Measurements from ENCODE around the gene C1QA.

The C1QA gene

GRCh38 chr1:22687191-22687590, 50.8 kb downstream of the C1QA start:
- Histone ChIP-seq H3K9me3 (ENCODE audit: control insufficient read depth, insufficient read depth, low read depth, low read length) (no peaks in the 10 kb centered on the region), H3K4me3 (ENCODE audit: low read depth, low read length) (no peak overlapping the region), H3K27ac (ENCODE audit: extremely low read depth, low read depth, low read length) (no peak overlapping the region), H3K4me1 (ENCODE audit: control insufficient read depth, insufficient read depth, low read length) (no peaks in the 10 kb centered on the region), H3K36me3 (ENCODE audit: control insufficient read depth in 2 of 2, insufficient read depth in 1 of 2, low read length in 2 of 2) (no peaks in the 10 kb centered on the region)
- ChIA-PET CTCF (interaction anchor here (0.6 to 1.9 kb wide), 3 partner anchors 14 to 665 kb away, joined by 3 to 7 read pairs (median 4); no protein-coding TSS in a partner anchor), POLR2A (no interaction called here)
- TF ChIP-seq ZSCAN5A (tag by site-specific recombination; IDR thresholded peaks at IDR 0.05) (no peak), ZNF423 (tag by site-specific recombination; IDR thresholded peaks at IDR 0.05) (no peak), ZNF747 (tag by site-specific recombination; IDR thresholded peaks at IDR 0.05) (no peak), ATF2 (tag by site-specific recombination; IDR thresholded peaks at IDR 0.05; ENCODE audit: low read depth) (no peak), ZNF626 (tag by site-specific recombination; IDR thresholded peaks at IDR 0.05) (no peak), ZBTB26 (tag by site-specific recombination; optimal IDR thresholded peaks at IDR 0.05) (no peak), ZNF202 (tag by site-specific recombination; IDR thresholded peaks at IDR 0.05; ENCODE audit: borderline replicate concordance) (no peak), ZNF521 (tag by site-specific recombination; IDR thresholded peaks at IDR 0.05) (no peak), ZNF132 (tag by site-specific recombination; IDR thresholded peaks at IDR 0.05; ENCODE audit: borderline replicate concordance) (no peak), KLF17 (tag by site-specific recombination; IDR thresholded peaks at IDR 0.05) (no peak), YY2 (tag by site-specific recombination; IDR thresholded peaks at IDR 0.05) (no peak), ZNF302 (tag by site-specific recombination; IDR thresholded peaks at IDR 0.05; ENCODE audit: low read depth) (no peak), OVOL3 (tag by site-specific recombination; IDR thresholded peaks at IDR 0.05) (no peak), ZNF785 (tag by site-specific recombination; IDR thresholded peaks at IDR 0.05) (no peak), SALL2 (tag by site-specific recombination; IDR thresholded peaks at IDR 0.05; ENCODE audit: borderline replicate concordance) (no peak)

GRCh38 chr1:22688466-22688865, 52.0 kb downstream of the C1QA start:
- no peaks in the 10 kb centered on the region for H3K9me3 ChIP-seq (ENCODE audit: control insufficient read depth, insufficient read depth, low read depth, low read length)
- POLR2A ChIA-PET: no interaction called here
- CTCF ChIA-PET: interaction anchor here (0.9 to 1.9 kb wide), 3 partner anchors 14 to 16 kb away, joined by 4 to 7 read pairs (median 7); no protein-coding TSS in a partner anchor
- no peaks in the 10 kb centered on the region for H3K36me3 ChIP-seq (ENCODE audit: control insufficient read depth in 2 of 2, insufficient read depth in 1 of 2, low read length in 2 of 2)
- H3K4me3 ChIP-seq (ENCODE audit: low read depth, low read length): no peak overlapping the region
- H3K27ac ChIP-seq (ENCODE audit: extremely low read depth, low read depth, low read length): no peak overlapping the region
- no peaks in the 10 kb centered on the region for H3K4me1 ChIP-seq (ENCODE audit: control insufficient read depth, insufficient read depth, low read length)
- TF ChIP-seq ZNF521 (tag by site-specific recombination; IDR thresholded peaks at IDR 0.05) (no peak), ZNF423 (tag by site-specific recombination; IDR thresholded peaks at IDR 0.05) (no peak), ZNF529 (tag by site-specific recombination; IDR thresholded peaks at IDR 0.05; ENCODE audit: insufficient replicate concordance) (no peak), ZFP69B (tag by site-specific recombination; IDR thresholded peaks at IDR 0.05) (no peak), ZNF623 (tag by site-specific recombination; IDR thresholded peaks at IDR 0.05) (no peak), ZNF571 (tag by site-specific recombination; IDR thresholded peaks at IDR 0.05) (no peak), PRDM1 (tag by site-specific recombination; IDR thresholded peaks at IDR 0.05) (no peak), ZNF560 (tag by site-specific recombination; IDR thresholded peaks at IDR 0.05; ENCODE audit: borderline replicate concordance) (no peak), ZNF629 (tag by site-specific recombination; IDR thresholded peaks at IDR 0.05) (no peak), ZNF239 (tag by site-specific recombination; IDR thresholded peaks at IDR 0.05) (no peak), ZNF155 (tag by site-specific recombination; IDR thresholded peaks at IDR 0.05) (no peak), ZBTB21 (tag by site-specific recombination; IDR thresholded peaks at IDR 0.05) (no peak), ZNF221 (tag by site-specific recombination; IDR thresholded peaks at IDR 0.05; ENCODE audit: borderline replicate concordance) (no peak), ZNF530 (tag by site-specific recombination; IDR thresholded peaks at IDR 0.05; ENCODE audit: low read depth) (no peak), ZNF18 (tag by site-specific recombination; IDR thresholded peaks at IDR 0.05) (no peak), ZNF654 (tag by site-specific recombination; IDR thresholded peaks at IDR 0.05; ENCODE audit: low read depth) (no peak), ZNF214 (tag by site-specific recombination; IDR thresholded peaks at IDR 0.05; ENCODE audit: borderline replicate concordance) (no peak)

Measured in HEK293 (cell line).